GM19324 (cell line): ENCODE measurements around the gene DAND5.
"Not testable (repeated sequence)": the region's sequence is repeated elsewhere in the genome, so short reads cannot be mapped to it uniquely, and the experiment has no call there.

Experiments
- ATAC-seq: cut with Tn5 transposase; IDR thresholded peaks from one replicate; pipeline ENCODE4 v1.9.1; 2021; ENCODE audit warnings: mild to moderate bottlenecking, moderate library complexity; ENCODE audit not compliant: unreplicated experiment, low FRiP score

Gene DAND5

GRCh38 chr19:12965017-12965811 lies 4.2 kb upstream of the DAND5 start:
- peak; percentile 68 for ATAC-seq

GRCh38 chr19:12965812-12966135 lies 3.6 kb upstream of the DAND5 start:
- ATAC-seq = no peak

GRCh38 chr19:12967907-12968306 lies 1.5 kb upstream of the DAND5 start:
- no peak for ATAC-seq

GRCh38 chr19:12970070-12970820 lies 869 bp downstream of the DAND5 start:
- no peak for ATAC-seq

GRCh38 chr19:12973236-12973635 lies 3.9 kb downstream of the DAND5 start:
- ATAC-seq = no peak

GRCh38 chr19:12974301-12975220 lies 5.2 kb downstream of the DAND5 start:
- ATAC-seq = no peak

- no peak for ATAC-seq
These were observed 5.9 kb downstream of the DAND5 start for GRCh38 chr19:12975221-12975741.

- ATAC-seq = not testable (repeated sequence)
These were observed 6.7 kb downstream of the DAND5 start for GRCh38 chr19:12976109-12976508.

- no peak for ATAC-seq
These were observed 10.6 kb downstream of the DAND5 start for GRCh38 chr19:12979974-12980373.

GRCh38 chr19:12982648-12983047 lies 13.3 kb downstream of the DAND5 start:
- no peak for ATAC-seq

- ATAC-seq = no peak
These were observed 13.7 kb downstream of the DAND5 start for GRCh38 chr19:12983091-12983490.

- peak; percentile 49 for ATAC-seq
These were observed 14.3 kb downstream of the DAND5 start for GRCh38 chr19:12983542-12984142.

- ATAC-seq = no peak
These were observed 14.8 kb downstream of the DAND5 start for GRCh38 chr19:12984143-12984627.

GRCh38 chr19:12984683-12985048 lies 15.3 kb downstream of the DAND5 start:
- no peak for ATAC-seq

- ATAC-seq = no peak
These were observed 15.8 kb downstream of the DAND5 start for GRCh38 chr19:12985049-12985776.

GRCh38 chr19:12986726-12987125 lies 17.4 kb downstream of the DAND5 start:
- ATAC-seq = no peak

- ATAC-seq = no peak
These were observed 17.8 kb downstream of the DAND5 start for GRCh38 chr19:12987190-12987589.

GRCh38 chr19:12987781-12988180 lies 18.4 kb downstream of the DAND5 start:
- no peak for ATAC-seq

- ATAC-seq = no peak
These were observed 21.1 kb downstream of the DAND5 start for GRCh38 chr19:12990431-12990830.

- ATAC-seq = no peak
These were observed 21.5 kb downstream of the DAND5 start for GRCh38 chr19:12990853-12991252.
